GM12891 (cell line): ENCODE data around the gene POFUT2.

Source experiments
- DNase-seq: peaks from one replicate; pipeline ENCODE4 v3.0.0; 2011; ENCODE audit warnings: low spot score; ENCODE audit not compliant: insufficient read length
- FAIRE-seq: peaks from 2 replicates; lab custom pipeline; 2011; peaks lifted over from hg19 to GRCh38; lab: Jason Lieb, UNC
- PAX5 ChIP-seq: IDR thresholded peaks from 2 replicates; pipeline ENCODE4 v1.6.1; 2011; ENCODE audit warnings: low read length, moderate library complexity, mild to moderate bottlenecking; ENCODE audit not compliant: insufficient read depth, severe bottlenecking
- POLR2A ChIP-seq: IDR thresholded peaks from 2 replicates; pipeline ENCODE4 v1.6.1; 2011; ENCODE audit warnings: low read depth, low read length, control low read depth
- POLR2AphosphoS5 ChIP-seq: IDR thresholded peaks from 2 replicates; pipeline ENCODE4 v1.6.1; 2011; ENCODE audit warnings: low read depth, low read length, control low read depth
- POU2F2 ChIP-seq: IDR thresholded peaks from 2 replicates; pipeline ENCODE4 v1.6.1; 2011; ENCODE audit warnings: low read depth, mild to moderate bottlenecking, control low read depth, low read length, moderate library complexity
- SPI1 ChIP-seq: IDR thresholded peaks from 2 replicates; pipeline ENCODE4 v1.6.1; 2011; ENCODE audit warnings: low read depth, low read length, control low read depth
- TAF1 ChIP-seq: IDR thresholded peaks from 2 replicates; pipeline ENCODE4 v1.6.1; 2011; ENCODE audit warnings: low read depth, low read length, control low read depth

Gene POFUT2

GRCh38 chr21:45332981-45333582 is 45.4 kb upstream of the POFUT2 start:
- FAIRE-seq (no peak), DNase-seq (no peak)
- no peak for TF ChIP-seq SPI1
- no peak for TF ChIP-seq POLR2AphosphoS5
- no peak for TF ChIP-seq PAX5
- no peak for TF ChIP-seq POLR2A
- no peak for TF ChIP-seq TAF1
- TF ChIP-seq POU2F2 = no peak

- TF ChIP-seq PAX5 = no peak
- DNase-seq = no peak
- FAIRE-seq = no peak
Measured at GRCh38 chr21:45332415-45332814, 44.7 kb upstream of the POFUT2 start.

GRCh38 chr21:45331531-45332147 is 43.9 kb upstream of the POFUT2 start:
- no peak for FAIRE-seq
- no peak for DNase-seq
- TF ChIP-seq TAF1 (no peak), SPI1 (no peak), PAX5 (no peak), POLR2AphosphoS5 (no peak), POU2F2 (no peak), POLR2A (no peak)

DNA sequence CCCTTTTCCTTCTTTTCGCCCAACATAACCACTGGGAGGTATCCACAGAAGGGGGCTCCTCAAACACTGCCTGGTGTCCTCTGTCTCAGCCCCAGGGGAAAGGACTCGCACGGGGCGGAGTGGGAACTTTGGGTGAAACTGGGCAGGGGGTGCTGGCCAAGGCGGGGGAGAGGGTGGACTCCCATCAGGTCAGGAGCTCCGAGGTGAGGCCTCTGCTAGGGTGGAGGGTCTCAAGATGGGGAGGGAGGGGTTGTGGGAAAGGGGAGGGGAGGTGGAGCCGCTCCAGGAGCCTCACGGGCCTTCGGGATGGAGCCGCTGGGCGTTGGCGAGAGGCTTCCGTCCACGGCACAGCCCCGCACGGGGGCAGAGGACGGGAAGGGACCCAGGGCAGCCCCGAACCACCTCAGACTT is 43.2 kb upstream of the POFUT2 start:
- FAIRE-seq (no peak), DNase-seq (no peak)
- TF ChIP-seq POLR2A = no peak
- no peak for TF ChIP-seq SPI1
- TF ChIP-seq PAX5 = no peak
- no peak for TF ChIP-seq TAF1
- TF ChIP-seq POLR2AphosphoS5 = no peak
- no peak for TF ChIP-seq POU2F2

DNA sequence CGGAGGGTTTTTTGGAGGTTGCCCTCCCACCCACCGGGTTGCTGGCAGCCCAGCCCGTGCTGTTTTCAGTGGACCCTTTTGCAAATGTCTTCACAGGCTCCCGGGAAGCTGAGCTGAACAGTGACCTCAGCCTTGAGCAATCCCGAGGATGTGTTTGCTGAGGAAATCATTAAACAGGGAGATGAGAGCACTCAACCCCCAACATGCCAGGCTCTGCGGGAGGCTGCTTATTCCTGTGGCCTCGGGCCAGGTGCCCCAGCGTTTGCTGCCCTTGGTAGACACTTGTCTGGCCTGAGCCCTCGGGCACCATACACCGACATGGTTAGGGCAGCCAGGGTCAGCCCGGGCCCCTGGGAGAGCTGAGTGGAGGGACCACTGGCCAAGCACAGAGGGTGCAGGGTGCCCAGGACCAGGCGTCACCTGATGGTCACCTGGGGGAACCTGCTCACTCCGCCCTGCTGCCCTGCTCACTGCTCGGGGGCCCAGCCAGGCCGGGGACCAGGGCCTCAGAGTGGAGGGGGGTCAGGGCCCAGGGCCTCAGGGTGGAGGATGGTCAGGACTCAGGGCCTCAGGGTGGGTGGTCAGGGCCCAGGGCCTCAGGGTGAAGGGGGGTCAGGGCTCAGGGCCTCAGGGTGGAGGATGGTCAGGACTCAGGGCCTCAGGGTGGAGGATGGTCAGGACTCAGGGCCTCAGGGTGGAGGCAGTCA is 42.5 kb upstream of the POFUT2 start:
- no peak for DNase-seq
- FAIRE-seq = no peak
- TF ChIP-seq TAF1 = no peak

DNA sequence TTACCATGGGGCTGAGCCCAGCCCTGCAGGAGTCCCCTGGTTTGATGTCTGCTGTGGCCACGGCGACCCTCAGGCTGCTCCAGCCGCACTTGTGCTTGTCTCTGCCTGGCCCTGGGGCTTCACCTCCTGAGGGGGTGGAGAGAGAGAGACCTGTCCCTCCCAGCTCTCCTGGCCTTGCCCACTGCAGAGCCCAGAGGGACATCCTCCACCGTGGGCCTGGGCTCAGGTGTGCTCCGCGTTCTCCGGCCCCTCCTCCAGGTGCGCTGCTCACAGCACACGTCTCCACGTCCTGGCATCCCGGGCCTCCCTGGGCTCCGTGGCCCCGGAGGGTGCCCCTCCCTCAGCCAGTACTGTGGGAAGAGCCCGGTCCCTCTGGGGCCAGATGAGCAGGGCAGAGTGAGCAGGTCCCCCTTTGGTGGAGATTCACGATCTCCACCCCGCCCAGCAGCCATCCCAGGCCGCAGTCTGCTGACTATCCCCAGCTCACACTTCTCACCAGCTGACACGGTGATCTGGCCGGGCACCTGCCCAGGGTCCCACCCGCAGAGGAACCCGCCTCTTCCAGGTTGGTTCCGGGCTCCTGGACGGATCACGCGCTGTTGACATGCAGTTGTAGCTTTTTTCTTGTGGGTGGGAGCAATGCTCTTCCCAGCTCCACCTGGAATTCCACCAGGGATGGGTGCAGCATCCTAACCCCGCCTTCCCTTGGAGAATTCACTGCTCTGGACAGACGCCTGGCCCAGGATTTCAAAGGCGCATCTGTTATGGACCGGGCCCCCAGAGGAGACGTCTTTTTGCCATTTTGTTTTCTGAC is 41.8 kb upstream of the POFUT2 start:
- DNase-seq (no peak), FAIRE-seq (no peak)
- TF ChIP-seq POU2F2 (no peak), POLR2AphosphoS5 (no peak), SPI1 (no peak), PAX5 (no peak), TAF1 (no peak), POLR2A (no peak)

DNA sequence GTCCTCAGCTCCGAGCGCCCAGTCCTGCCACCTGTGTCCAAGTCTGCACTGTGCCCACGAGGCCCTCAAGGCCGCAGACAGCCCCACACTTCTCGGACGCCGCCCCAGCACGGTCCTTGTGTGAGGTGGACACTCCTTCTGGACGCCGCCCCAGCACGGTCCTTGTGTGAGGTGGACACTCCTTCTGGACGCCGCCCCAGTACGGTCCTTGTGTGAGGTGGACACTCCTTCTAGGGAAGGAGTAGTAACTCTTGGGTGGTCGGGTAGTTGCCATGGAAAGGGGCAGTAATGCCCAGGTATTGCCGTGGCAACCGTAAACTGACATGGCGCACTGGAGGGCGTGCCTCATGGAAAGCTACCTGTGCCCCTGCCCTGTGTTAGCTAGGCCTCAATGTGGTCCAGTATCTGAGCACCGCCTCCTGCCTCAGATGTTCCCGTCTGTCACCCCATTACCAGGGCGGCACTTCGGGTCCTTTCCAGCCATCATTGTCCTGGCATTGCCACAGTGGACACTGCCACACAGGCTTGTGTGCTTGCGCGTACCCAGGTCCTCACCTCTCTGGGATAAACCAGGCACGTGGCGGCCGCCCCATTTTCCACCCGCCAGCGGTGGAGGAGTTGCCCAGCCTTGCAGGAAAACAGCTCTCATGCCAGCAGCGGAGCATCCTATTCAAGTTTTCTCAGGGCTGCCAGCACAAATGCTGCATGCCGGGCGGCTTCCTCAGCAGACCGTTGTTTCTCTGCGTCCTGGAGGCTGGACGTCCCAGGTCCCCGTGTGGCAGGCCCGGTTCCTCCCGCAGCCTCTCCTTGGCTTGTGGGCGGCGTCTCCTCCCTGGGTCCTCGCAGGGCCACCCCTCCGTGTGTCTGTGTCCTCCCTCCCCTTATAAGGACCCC is 40.8 kb upstream of the POFUT2 start:
- TF ChIP-seq POLR2A (no peak), SPI1 (no peak), TAF1 (no peak), POU2F2 (no peak), POLR2AphosphoS5 (no peak), PAX5 (no peak)
- FAIRE-seq (no peak), DNase-seq (no peak)

DNA sequence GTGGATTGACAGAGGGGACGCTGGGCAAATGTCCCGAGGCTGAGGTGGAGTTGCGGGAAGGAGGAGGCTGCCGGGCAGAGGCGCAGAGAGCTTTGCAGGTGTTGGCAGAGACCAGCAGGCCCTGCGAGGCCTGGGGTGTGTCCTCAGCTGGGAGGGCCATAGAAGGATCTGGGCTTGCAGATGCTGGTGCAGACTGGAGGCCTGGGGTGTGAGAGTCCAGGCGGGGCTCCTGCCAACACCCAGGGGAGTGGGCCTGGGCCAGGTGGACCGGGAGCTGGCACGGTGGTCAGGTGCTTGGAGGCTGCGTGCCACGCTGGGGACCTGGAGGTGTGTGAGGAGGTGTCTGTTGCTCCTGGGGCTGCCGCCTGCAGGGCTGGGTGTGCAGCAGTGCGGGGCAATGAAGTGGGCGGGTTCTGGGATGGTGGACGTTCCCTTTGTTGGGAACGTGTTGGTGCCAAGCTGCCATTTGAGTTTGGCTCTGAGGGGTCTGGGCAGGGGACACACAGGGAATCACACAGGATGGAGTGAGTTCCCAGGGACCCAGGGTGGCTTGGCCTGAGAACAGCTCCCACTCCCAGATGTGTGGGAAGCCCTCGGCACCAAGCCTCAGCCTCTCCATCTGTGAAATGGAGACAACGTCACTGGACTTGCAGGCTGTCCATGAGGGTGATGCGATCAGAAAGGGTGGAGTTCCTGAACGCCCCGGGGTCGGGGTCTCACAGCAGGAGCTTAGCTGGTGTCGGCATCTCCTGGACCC is 39.9 kb upstream of the POFUT2 start:
- no peak for FAIRE-seq

DNA sequence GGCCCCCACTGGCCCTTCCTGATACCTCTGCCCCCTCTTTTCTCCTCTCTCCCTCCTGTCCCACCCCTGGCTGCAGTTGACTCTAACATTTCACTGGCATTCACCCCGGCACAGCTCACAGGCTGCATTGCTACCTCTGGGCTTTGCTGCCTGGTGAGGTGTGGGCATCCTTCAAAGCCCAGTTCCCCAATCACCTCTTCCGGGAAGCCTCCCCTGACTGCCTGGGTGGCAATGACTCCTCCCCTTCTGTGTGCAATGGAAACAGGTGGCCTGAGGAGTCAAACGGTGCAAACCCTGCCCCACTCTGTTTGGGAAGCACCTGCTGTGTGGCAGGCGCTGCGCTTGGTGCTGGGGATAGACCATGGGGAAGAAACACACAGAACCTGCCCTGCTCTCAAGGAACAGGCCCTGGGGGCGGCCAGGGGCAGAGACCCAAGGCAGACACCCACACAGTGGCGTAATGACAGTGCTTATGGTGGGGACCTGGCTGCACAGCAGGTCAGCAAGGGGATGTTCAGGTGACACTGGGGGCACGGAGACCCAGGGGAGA is 39.3 kb upstream of the POFUT2 start:
- DNase-seq (no peak), FAIRE-seq (no peak)
- TF ChIP-seq POLR2AphosphoS5 = no peak
- TF ChIP-seq TAF1 = no peak
- TF ChIP-seq POLR2A = no peak

More for the DNA sequence above, 39.9 kb upstream of the POFUT2 start:
- DNase-seq = no peak
- no peak for TF ChIP-seq POLR2AphosphoS5
- TF ChIP-seq POLR2A = no peak
